ENCODE results near the gene APP.

The APP gene

DNA sequence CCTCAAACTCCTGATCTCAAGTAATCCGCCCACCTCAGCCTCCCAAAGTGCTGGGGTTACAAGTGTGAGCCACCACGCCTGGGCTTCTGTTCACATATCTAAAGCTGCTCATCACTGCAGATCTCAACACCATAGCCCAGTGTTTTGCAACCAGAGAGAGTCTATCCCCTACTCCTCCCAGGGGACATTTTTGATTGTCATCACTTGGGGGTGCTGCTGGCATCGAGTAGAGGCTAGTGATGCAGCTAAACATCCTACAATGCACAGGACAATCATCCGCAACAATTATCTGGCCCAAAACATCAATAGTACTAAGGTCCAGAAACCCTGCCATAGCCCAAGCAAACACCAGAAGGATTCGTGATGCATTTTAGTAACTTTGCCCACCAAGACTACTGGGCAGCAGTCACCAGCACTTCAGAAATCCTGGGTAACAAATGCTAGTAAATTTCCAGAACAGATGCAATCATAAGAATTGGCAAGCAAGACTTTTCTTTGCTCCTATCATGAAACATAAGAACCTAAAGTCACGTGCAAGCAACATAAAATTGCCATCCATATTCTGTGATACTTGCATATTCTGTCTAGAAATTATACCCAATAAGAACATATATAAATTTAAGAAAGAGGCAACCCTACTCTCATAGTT, 159.2 kb downstream of the APP start:
- DNase-seq, result no peak

DNA sequence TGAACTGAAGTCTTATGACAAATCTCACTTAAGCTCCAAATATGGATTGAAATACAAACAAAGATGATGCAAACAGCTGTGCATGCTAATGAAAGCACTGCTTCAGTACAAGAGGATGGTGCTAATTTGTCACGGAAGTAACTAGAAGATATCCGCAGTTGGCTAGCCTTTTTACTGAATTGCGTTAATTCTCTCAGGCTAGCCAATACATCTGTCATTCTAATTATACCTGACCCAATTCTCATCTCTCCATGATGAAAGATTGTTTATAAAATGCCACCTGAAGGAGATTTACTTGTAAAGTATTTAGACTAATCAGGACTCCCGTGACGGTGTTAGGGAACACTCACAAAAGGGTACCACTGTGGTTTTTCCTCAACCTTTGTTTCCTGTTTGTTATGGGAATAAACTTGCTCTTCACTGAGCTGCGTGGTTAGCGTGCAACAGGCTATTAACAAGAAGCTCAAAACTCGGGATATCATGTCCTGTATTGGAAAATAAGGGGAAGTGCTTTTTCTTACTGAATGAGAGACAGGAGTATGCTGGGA, 162.5 kb downstream of the APP start:
- DNase-seq, result no peak

DNA sequence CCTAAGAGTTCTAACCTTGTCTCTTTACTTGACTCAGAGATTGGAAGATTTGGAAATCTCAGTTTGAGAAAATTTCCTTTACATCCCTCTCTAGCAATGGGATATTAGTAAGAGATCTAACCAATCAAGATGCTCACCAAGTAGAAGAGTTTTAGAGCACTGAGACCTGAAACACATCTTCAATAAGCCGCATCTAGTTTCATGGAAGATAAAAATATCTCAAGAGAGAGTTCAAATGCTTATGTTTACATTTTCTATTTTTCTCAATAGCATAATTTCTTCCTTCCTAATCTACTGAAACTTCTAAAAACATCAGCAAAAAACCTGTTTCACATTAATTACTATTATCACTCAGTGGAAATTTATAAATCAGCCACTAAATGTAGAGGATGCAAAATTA, 165.1 kb downstream of the APP start:
- no peak for DNase-seq

DNA sequence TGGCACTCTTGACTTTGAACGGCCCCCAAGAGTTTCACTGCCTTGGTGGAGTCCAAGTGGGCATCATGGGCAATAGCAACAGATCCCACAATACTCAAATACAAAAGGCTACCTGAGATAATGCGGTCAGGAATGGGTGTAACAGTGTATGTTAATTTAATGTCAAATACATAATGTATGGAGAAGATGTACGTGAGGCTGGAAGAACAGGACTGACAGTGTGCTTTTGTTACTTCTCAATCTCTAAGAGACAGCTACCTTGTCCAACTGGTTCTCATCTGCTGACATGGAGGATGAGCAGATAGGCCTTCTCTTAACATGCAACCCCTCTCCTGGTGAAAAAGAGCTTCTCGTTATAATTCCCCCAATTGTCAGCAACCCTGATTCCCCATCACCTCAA, 167.2 kb downstream of the APP start:
- no peak for DNase-seq

DNA sequence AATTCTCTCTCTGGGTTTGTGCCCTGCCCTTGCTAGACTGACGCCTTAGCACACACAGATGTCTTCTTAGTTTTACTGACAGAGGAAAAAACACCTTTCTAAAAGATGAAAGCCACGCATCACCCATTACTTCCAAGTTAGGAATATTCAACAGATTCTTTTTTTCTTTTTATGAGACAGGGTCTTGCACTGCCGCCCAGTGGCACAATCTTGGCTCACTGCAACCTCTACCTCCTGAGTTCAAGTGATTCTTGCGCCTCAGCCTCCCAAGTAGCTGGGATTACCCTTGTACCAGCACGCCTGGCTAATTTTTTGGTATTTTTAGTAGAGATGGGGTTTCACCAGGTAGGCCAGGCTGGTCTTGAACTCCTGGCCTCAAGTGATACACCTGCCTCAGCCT, 169.2 kb downstream of the APP start:
- DNase-seq, result no peak

DNA sequence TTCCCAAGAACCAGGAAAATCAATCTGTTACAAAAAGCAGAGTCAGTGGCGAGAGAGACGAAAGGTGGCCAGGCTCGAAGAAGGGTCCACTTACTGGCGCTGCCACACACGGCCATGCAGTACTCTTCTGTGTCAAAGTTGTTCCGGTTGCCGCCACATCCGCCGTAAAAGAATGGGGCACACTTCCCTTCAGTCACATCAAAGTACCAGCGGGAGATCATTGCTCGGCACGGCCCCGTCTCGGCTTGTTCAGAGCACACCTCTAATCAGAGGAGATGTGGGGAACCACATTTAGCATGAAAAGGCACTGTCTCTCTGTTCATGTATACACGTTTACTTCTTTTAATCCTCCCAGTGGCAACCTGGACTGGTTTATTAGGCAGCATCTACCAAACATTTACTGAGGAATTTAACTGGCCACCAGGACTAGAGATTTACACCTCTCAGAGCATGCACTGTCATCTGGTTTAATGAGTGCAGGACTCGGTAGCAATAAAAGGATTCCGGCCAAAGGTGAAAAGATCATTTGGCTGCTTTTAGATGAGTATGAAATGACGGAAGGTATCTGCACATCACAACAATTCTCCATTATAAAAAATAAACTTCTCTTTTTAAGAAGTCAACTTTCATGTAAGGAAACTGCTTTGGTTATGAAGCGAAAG, 170.5 kb downstream of the APP start:
- DNase-seq, result no peak

DNA sequence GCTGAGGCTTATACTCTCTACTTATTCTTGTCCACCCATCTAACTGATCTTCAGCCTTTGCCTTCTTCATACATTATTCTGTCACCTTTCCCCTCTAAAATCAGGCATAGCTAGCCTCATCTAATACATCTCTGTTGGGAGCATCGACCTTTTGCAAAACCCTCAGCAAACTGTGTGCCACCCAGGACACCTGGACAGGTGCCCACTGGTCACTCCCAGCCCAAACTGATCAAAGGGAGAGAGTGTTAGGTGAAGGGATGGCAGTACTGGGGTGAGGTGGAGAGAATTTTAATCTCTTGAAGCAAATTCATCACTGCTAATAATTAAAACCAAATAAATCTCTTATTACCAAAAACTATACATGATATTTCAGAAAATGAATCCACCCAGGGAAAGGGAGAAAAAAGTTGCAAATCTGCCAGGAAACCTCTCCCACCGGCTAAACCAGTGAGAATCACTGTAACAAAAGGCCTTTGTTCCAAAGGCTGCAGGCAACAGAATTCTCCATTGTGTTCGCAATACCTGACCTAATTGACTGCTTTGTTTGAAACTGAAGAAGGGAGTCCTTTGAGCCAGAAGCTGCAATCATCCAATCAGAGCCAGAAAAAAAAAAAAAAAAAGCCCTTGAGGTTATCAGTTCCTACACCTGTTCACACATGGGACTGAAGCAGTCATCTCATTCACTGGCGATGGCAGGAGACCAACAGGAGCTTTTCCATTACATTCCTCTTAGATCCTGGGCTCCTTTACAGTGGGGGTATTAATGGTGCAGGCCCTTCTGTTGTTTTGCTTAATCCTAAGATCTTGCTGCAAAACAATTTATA, 172.6 kb downstream of the APP start:
- no peak for DNase-seq

DNA sequence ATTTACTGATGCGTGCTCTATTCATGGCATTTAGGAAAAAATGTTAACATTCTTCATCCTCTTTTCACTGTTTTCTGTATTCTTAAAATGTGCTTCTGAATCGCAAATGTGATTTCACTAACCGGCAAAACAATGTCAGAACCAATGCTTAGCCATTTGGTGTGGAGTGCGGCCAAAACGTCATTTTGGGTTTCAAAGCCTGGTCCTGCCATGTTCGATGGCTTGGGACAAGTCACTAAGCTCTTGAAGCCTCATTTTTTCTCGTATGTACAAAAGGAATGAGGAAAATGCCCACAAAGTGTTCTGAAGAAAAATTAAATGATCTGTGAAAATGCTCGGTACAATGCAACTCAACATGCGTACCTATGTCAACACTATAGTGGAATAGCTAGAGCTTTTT, 175.3 kb downstream of the APP start:
- DNase-seq, result no peak

DNA sequence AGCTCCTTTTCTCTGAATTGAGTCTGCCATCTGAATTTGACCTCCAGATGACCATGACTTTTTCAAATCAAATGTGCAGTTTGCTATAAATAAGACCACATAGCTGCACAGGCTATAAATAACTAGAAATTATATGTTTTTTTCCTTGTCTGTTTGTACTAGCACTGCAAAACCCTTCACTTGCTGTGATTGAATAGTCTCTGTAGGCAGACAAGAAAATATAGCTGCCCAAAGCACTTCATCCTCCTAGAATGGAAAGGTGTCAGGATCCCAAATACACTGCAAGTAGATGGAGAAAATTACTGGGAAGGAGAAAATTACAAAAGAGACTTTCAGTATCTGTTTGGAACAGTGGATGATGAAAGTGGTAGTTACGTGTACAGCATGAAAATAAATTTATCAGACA, 175.8 kb downstream of the APP start:
- DNase-seq, result no peak

DNA sequence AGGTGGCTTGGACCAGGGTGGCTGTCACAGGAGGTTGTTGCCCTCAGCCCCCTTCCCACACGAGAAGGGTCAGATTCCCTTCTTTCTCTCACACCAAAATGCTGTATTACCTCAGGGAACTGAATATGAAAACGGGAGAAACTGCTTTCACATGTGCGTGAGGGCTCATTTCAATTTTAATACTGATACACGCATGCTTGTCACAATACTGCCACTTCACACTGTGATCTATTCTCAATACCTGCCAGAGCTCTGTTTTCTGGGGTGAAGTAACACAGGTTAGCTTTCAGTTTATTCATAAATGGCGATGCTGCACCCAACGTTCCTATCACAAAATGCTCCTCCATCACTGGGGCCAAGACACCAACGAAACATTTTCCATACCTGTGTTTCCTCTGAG, 181.8 kb downstream of the APP start:
- no peak for DNase-seq

DNA sequence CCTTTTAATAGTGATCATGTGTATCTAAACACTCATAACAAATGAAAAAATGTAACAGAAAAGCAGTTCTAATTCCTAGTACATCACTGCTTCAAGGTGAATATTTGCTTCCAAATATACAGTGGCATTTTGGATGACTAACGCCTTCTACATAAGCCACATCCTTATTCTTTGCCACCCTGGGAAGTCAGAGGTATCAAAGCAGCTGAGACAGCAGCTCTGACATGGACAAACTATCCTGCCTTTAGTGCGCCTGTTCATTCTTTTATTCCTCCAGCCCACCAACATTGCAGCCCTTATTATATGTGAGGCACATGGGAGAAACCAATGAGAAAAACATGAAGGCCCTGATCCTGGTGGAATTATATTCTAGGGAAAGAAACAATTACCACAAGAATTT, 183.0 kb downstream of the APP start:
- no peak for DNase-seq

DNA sequence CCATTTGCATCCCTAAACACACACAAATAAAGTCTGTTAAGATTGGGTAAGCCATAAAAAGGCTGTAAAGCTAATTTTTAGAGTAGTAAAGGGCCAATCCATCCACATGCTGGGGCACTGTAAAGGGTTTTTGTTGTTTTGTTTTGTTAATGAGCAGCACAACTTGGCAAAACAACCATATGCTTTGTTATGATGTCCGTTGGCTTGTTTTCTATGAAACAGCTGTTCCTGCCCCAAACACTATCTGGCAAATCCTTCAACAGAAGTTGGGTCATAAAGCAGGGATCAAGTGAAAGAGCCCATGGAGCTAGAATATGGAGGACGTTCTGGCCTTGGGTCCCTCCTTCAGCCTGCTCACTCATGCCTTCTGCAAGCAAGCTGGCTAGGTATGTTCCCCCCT, 183.6 kb downstream of the APP start:
- no peak for DNase-seq

DNA sequence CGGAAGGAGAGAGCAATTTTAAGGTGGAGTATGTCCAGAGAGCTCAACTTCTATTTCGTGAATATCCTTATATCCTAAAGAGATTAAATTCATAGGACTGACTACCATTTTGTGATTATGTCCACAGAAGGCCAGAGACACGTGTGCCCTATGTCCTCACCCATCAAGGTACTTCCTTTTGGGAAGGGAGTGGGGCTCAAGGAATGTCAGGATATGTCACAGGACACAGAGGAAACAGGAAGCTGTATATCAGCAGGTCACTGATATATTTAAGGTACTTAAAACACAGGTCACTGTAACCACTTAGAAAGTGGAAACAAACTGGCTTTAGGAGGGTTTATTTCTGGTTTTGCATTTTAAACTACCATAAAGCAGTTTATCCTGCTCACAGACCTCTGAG, 184.6 kb downstream of the APP start:
- DNase-seq, result no peak

DNA sequence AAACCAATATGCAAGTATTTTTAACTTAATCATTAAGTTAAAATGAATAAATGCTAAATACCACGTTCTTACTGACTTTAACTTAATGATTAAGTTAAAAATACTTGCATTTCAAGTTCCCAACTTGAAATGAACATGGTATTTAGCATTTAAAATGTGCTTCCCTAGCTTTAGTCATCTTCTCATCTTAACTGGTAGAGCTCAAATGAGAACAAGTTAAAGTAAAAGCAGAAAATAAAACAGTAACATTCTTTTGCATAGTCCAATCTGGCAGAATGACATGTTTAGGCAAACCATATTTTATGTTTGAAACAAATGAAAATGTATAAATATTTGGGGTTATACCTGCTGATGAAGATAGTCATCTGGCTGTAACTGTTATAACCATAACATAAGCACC, 186.0 kb downstream of the APP start:
- no peak for DNase-seq

DNA sequence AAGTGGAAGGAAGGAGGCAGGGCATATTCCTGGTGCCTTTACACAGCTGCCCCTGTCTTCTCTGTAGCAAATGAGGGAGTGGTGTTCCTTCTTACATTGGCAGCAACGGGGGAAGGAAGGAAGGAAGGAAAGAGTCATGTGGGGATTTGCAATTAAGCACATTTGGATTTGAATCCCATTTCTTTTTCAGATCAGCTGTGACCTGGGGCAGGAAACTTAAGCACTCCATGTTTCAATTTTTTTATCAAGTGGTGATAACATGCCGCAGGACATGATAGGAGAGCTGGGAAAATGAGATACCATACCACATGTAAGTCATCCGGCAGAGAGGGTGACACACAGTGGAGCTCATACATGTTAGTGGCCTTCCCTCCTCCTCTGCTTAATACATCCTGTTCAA, 186.8 kb downstream of the APP start:
- DNase-seq, result no peak

DNA sequence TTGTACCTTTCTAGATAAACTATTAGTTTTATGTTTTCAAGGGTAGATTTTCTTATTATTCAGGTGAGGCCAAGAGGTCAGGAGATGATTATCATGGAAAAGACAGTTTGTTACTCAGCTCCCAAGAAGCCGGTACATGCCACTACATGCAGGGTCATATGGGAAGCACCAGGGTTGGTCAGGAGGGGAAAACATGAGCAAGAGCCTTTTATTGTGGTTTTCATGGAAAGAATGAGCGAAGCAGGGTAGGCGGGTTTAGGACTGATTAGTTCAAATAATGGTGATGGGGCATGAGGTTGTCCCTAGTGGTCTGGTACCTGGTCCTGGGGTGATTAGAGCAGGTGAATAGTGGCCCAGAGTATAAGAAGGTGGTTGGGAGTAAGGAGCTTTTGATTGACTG, 189.9 kb downstream of the APP start:
- DNase-seq, result no peak

DNA sequence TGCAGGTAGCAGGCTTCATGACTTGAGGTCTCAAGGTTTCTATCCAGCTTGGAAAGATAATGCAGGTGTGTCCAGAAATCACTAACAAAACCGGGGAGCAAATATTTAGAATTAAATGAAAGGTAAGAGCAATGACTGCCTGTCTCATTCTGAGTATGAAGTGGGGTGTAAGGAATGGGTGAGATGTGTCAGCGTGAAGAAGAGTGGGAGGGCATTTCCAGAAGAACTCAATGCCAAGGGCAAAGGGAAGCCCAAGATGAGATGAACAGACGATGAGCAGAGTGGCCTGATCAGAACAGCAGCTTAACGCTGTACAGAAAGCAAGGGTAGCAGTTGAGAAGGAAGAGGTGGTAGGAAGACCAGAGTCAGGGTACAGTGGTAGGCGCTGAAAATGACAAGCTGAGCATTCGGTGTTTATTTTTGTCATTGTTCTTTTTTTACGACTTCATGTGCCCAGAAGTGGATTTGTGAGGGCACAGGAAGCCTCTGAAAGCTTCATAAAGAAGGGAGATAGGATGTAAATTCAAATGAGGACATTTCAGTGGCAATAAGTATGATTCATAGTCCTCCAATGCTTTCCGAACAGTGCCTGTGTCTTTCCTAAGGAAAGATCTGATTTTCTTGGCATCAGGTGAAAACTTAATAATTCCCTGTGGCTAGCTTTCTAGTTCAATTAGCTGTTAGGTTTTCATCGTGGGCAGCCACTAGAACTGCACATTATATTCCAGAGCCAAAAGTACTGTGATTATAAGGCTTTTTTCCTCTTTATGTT, 190.5 kb downstream of the APP start:
- DNase-seq, result no peak

DNA sequence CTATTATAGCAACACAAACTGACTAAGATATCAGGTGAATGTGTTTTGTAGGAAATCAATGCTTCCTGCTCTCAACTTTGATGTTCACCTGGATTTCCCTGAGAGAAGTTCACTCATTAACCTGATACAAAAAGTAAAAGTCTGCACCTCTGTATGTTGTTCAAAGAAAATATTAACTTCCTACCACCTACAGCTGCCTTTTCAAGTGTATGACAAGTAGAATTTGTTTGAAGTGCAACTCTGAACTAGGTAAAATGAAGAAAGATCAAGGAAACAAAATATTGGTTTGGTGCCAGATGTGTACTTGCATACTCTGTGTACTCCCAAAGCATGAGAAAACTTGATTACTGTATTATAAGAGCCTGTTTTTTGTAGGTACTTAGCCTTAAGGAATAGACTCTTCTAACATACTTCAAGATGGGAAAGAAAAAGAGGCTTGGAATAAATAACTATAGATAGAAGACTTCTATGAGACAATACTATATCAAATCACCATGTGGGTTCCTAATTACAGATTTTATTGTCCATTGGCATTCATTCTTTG, 193.4 kb downstream of the APP start:
- no peak for DNase-seq

DNA sequence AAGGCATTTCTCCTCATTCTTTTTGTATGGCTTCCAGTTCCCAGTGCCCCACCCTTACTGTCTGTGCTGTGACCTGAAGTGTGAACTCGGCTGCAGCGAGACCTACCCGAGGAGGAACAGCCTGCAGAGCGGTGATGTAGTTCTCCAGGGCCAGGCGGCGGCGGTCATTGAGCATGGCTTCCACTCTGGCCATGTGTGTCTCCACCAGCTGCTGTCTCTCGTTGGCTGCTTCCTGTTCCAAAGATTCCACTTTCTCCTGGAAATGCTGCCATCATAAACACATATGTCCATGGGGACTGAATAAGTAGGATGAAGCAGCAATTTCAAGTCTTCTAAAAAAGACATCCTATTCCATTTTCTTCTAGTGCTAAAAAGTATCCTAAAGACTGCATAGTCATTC, 195.6 kb downstream of the APP start:
- DNase-seq, result no peak

DNA sequence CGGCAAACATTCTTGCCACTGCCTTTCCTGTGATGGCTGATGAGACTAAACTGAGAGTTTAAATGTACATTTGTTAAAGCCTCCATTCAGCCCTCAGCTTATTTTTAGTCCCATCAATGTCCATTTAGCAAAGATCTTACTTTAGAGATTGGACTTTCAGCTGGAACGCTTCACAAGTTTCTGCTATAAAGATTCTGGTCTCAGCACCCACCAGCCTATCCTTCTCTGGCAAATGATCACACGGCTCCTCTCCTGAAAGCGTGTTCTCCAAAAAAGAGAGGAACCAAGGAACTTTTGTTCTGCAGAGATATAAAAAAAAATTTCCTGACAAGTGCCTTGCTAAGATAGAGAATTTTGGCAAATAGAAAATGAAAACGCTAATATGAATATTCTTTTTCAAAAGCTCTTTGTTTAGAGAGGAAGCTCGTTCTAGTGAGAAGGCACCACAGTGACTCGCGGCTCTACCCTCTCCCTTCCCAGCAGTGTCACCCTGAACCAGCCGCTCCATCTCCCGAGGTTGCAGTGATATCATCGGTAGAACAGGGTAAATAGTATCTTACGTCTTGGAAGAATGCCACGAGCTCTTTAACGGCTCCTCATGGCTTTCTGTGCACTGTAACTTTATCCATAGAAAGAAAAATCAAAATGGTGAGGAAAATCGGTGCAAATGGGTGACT, 200.2 kb downstream of the APP start:
- no peak for DNase-seq

DNA sequence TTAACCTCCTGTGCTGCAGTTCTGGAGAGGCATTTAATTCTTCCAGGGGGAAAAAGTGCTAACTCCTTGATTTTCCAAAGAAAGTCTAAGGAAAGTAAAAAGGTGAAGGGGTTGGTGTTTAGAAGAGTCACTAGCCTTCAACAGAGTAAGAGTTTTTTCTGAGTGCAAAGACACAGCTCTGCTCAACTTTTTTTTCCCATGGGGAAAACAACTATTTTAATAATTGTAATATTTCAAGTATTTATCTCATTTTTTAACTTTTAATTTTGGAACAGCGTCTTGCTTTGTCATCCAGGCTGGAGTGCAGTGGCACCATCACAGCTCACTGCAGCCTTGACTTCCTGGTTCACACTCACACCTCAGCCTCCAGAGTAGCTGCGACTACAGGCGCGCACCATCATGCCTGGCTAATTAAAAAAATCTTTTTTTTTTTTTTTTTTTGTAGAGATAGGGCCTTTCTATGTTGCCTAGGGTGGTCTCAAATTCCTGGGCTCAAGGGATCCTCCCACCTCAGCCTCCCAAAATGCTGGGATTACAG, 202.6 kb downstream of the APP start:
- DNase-seq, result no peak

Measured in activated CD4-positive, CD25-positive, alpha-beta regulatory T cell treated with anti-CD3 and anti-CD28 coated beads, Interleukin-2, amount 50 U/mL, for 72 hours (primary cell).